ENCODE data around the gene AOPEP.

DNA sequence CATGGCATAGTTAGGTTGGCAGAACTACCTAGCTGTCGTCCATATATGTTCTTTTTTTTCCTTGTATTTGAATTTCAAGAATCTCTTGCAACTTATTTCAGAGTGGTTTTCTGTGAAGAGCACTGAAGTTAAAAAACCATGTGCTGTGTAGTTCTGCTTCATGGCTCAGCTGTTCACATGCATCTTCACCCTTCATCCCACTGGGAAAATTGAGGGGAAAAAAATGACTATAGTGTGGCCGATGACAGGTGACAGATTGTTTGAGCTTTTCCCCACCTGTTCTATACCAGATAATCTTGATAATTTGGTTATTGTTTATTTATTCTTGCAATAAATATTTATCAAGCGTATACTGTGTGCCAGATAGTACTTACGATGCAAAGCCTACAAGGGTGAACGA is 77.8 kb downstream of the AOPEP start:
- TF ChIP-seq, protein P1, sequence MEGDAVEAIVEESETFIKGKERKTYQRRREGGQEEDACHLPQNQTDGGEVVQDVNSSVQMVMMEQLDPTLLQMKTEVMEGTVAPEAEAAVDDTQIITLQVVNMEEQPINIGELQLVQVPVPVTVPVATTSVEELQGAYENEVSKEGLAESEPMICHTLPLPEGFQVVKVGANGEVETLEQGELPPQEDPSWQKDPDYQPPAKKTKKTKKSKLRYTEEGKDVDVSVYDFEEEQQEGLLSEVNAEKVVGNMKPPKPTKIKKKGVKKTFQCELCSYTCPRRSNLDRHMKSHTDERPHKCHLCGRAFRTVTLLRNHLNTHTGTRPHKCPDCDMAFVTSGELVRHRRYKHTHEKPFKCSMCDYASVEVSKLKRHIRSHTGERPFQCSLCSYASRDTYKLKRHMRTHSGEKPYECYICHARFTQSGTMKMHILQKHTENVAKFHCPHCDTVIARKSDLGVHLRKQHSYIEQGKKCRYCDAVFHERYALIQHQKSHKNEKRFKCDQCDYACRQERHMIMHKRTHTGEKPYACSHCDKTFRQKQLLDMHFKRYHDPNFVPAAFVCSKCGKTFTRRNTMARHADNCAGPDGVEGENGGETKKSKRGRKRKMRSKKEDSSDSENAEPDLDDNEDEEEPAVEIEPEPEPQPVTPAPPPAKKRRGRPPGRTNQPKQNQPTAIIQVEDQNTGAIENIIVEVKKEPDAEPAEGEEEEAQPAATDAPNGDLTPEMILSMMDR (IDR thresholded peaks at IDR 0.05 in 4 of 5, conservative IDR thresholded peaks at IDR 0.05 in 1 of 5), result no peak
- no peak for TF ChIP-seq POLR2A (IDR thresholded peaks at IDR 0.05)
